ENCODE results near the gene ZNF470.

Gene ZNF470

DNA sequence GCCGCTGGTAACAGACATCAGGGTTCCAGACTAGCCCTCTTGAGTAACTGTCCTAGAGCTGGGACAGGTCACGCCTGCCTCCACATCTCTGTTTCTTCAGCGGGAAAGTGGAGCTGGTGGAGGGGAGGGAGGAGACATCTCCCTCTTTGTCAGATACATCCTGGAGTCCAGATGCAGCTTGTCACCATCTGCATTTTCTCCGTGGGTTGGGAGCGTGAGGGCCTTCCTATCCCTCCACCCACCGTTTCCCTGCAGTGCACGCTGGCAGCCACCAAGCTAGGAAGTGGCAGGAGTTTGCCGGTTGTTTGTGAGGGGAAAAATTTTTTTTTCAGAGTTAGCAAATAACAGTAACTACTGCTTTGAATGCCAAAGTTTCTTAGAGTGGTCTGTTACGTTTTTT is 55.7 kb downstream of the ZNF470 start:
- no peak overlapping the region for H3K9ac ChIP-seq (ENCODE audit: low read depth, low read length)
- H3K9me3 ChIP-seq (ENCODE audit: control insufficient read depth, insufficient read depth, low read length), result no peaks in the 10 kb centered on the region
- H3K36me3 ChIP-seq (ENCODE audit: insufficient read depth, low read length), result no peaks in the 10 kb centered on the region

DNA sequence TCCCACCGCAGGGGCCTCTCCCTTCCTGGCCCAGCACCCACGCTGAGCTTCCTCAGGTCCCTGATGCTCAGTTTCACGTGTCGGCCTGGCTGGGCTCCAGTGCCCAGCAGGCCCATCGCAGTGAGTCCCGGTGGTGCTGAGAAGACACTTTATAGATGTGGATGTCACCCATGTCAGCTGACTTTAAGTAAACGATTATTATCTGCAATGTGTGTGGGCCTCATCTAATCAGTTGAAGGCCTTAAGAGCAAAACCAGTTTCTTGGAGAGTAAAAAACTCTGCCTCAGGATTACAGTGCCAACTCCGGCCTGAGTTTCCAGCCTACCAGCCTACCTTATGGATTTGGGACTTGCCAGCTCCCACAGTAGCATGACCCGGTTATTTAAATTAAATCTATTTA is 58.4 kb downstream of the ZNF470 start:
- Histone ChIP-seq H3K4me1 (ENCODE audit: insufficient read depth, low read length) (no peaks in the 10 kb centered on the region), H3K9me3 (ENCODE audit: control insufficient read depth, insufficient read depth, low read length) (no peaks in the 10 kb centered on the region), H3K9ac (ENCODE audit: low read depth, low read length) (no peak overlapping the region), H3K36me3 (ENCODE audit: insufficient read depth, low read length) (no peaks in the 10 kb centered on the region)

More for the DNA sequence above, 55.7 kb downstream of the ZNF470 start:
- H3K4me1 ChIP-seq (ENCODE audit: insufficient read depth, low read length), result no peaks in the 10 kb centered on the region

DNA sequence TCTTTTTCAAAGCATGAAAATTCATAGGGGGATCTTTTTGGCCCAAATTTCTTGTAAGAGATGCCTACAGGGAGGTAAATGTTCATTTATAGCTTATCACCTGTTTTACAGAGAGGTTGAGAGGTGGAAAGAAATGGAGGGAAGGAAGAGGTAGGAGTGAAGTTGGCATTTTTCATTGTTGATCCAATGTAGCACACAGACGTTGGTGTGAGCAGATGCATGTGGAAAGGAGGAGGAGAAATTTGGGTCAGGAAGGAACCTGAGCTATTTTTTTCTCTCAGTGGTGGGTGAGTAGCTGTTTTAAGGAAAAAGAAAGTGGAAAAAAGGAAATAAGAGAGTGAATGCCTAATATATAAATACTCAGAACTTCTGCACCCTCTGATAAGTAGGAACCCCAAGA is 65.8 kb downstream of the ZNF470 start:
- Histone ChIP-seq H3K9me3 (ENCODE audit: control insufficient read depth, insufficient read depth, low read length) (no peaks in the 10 kb centered on the region), H3K4me1 (ENCODE audit: insufficient read depth, low read length) (no peaks in the 10 kb centered on the region), H3K9ac (ENCODE audit: low read depth, low read length) (no peak overlapping the region), H3K36me3 (ENCODE audit: insufficient read depth, low read length) (no peaks in the 10 kb centered on the region)

DNA sequence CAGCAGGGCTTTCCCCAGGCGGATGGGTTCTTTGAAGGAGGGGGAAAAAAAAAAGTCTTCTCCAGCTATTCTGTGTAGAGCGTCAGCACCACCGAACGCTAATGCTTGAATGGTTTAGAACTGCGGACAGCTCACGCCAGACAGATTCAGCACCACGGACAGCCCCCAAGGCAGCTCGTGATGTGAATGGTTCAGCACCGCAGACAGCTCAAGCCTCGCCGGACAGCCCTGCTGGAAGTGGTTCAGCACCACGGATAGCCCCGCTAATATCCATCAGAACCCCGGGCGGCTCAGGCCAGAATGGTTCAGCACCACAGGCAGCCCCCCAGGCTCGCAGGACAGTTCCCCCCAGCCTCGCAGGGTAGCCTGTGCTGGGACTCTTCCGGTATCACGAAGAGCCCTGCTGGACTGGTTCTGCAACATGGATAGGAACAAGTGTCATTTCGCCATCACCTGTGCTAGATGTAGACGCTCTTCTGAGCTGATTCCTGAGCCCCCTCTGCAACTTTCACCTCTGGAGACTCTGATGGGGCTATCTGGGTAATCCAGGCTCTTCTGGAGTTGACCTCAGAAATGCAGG is 70.8 kb downstream of the ZNF470 start:
- no peaks in the 10 kb centered on the region for H3K36me3 ChIP-seq (ENCODE audit: insufficient read depth, low read length)
- H3K9ac ChIP-seq (ENCODE audit: low read depth, low read length), result no peak overlapping the region
- no peaks in the 10 kb centered on the region for H3K9me3 ChIP-seq (ENCODE audit: control insufficient read depth, insufficient read depth, low read length)
- H3K4me1 ChIP-seq (ENCODE audit: insufficient read depth, low read length), result no peaks in the 10 kb centered on the region

All from ES-I3 (cell line).